EL (cell line): ENCODE data around the gene TXNL4B.
A peak's percentile ranks its signal among the peaks of the same experiment; 100 is the strongest.
"Not testable (repeated sequence)": the region's sequence is repeated elsewhere in the genome, so short reads cannot be mapped to it uniquely, and the experiment has no call there.

Source experiments
- DNase-seq: peaks from one replicate; pipeline ENCODE4 v3.0.0-alpha.2; 2016

The TXNL4B gene

DNA sequence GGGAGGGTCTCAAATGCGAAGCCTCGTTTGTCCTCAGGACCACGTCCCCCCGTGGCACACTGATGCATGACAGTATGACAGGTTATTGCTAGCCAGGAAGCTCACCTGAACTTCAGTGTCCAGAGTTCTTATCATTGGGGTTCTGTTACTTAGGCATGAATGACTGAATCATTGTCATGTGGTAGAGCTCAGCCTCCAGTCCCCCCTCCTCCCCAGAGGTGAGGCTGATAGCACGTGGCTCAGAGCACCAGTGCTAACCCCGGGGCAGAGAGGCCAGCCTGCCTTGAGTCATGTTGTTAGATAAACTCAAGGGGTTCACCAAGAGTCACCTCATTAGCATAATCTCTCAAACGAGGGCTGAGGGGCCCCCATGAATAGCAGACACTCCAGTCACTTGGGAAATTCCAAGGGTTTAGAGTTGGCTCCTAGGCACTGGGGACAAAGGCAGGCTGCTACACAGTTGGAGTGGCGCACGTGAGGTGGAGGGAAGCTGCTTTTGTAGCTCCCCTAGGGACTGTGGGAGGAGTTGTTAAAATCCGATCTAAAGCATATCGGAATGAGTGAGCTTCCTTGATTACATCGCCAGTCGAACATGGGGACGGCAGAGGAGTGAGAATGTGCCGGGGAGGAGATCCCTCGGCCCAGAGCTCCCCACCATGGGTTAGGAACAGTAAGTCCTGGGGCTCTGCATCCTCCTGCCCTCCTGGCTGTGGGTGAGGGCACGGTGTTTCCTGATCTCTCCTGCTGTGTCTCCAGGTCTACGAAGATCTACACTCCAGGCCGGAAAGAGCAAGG, 18.4 kb upstream of the TXNL4B start:
- DNase-seq = no peak

DNA sequence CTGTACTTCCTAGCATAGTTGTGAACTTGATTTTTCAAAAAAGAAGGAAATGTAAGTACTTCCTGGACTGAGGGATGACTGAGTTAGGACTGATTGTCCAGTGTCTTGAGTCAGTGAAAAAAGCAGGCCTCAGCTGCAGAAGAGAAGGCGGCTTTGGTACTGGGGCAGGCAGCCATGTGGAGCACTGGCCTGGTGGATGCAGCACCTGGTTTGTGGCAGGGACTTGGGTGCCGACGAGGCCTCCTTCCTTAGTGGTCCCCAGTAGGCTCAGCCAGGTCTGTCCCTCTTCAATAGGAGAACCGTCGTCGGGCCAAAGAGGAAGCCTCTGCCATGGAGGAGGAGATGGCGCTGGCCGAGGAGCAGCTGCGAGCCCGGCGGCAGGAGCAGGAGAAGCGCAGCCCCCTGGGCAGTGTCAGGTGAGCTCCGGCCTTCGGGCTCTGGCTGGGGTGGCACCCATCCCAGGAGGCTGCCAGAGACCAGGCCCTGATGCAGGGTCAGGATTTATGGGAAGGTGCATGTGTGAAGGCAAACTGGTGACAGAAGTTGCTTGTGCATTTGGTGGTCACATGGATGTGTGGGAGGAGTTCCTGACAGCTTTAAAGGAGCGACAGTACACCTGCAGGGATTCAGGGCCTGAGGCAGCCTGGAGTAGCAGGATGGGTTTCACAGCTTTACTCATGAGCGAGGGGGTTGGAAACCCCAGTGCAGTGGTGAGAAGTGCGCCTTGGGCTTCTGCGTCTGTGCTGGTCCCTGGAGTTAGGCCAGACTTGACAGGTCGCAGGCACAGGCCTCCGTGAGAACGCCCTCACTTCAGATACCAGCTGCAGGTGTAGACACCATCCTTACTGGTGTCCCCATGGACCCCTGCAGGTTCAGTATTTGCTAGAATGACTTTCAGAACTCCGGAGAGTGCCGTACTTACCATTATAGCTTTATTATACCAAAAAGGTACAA, 17.5 kb upstream of the TXNL4B start:
- DNase-seq = no peak

DNA sequence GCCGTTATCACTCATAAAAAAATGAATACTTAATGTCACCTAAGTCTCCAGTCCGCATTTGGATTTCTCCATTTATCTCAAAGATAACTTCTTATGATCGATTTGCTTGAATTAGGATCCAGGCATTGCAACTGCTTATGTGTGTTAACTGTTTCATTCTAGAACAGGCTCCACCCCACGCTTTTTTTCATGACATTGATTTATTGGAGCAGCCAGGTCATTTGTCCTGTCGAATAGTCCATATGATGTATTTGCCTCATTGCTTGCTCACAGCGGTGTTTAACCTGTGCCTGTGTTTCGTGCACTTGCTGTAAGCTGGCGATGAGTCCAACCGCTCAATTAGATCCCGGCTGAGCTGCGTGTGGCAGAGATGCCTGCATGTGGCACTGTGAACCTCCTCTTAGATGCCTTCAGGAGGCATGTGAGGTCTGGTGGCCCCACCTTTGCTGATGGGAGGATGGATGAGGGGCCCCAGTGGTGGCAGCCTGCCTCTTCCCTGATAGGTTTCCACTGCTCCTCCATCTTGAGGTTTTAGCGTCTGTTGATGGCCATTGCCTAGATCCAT, 16.6 kb upstream of the TXNL4B start:
- no peak for DNase-seq

DNA sequence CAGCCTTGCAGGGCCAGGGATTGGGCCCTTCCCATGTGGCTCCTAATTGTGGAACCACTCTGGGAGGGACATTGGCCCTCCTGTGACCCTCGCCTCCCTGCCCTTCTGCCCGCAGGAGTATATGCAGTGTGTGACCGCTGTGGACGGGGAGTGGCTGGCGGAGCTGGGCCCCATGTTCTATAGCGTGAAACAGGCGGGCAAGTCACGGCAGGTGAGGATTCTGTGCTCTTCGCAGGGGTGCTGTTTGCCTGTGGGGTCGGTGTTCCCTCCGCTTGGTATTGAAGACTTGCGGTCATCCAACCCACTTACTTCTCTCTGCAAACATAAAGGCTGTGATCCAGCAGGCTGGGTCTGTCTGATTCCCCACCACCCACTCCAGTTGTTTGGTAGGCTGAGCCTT, 15.9 kb upstream of the TXNL4B start:
- DNase-seq = no peak

DNA sequence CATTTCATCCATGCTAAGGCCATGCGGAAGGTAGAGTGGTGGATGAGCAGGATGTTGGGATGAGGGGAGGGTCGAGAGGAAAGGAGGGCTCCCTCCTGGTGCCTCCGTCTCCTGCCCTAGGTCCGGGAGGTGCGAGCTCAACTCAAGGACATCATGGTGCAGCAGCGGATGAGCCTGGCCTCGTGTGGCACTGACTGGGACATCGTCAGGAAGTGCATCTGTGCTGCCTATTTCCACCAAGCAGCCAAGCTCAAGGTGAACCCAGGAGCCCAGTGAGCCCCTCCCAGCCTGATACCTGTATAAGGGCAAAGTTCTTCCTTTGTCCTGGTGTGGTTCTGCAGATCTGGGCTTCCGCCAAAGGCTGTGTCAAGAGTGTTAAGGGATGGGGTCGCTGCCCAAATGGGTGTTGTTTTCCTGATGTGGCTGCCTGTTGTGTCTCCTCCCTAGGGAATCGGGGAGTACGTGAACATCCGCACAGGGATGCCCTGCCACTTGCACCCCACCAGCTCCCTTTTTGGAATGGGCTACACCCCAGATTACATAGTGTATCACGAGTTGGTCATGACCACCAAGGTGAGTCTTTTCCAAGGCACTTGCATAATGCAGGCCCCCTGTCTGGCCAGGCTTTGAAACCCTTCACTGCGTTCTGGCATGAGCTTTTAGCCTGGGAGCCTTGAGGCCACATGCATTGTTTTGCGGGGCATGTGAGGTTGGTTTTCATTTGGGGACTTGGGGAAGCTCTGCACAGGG, 15.1 kb upstream of the TXNL4B start:
- DNase-seq = no peak

DNA sequence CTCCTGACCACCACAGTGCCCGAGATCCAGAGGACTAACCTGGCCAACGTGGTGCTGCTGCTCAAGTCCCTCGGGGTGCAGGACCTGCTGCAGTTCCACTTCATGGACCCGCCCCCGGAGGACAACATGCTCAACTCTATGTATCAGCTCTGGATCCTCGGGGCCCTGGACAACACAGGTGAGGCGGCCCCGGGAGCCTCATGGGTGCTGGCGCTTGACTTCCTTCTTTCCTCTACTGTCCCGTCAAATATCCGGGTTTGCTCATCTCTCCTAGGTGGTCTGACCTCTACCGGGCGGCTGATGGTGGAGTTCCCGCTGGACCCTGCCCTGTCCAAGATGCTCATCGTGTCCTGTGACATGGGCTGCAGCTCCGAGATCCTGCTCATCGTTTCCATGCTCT, 14.0 kb upstream of the TXNL4B start:
- DNase-seq = no peak

DNA sequence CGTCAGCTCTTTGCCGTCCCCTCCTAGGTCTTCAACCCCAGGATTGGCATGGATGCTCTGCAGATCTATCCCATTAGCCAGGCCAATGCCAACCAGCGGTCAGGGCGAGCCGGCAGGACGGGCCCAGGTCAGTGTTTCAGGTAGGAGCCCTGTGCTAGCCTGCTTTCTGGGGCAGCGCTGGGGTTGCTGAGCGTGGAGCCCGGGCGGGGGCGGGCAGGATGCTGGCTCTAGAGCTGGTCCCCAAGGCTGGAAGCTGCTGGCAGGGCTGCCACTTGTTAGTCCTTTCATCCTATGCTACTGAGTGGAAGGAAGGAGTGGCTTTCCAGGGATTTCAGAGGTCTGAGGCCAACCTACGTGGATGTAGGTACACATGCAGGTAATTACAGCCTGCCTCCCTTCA, 12.6 kb upstream of the TXNL4B start:
- no peak for DNase-seq

DNA sequence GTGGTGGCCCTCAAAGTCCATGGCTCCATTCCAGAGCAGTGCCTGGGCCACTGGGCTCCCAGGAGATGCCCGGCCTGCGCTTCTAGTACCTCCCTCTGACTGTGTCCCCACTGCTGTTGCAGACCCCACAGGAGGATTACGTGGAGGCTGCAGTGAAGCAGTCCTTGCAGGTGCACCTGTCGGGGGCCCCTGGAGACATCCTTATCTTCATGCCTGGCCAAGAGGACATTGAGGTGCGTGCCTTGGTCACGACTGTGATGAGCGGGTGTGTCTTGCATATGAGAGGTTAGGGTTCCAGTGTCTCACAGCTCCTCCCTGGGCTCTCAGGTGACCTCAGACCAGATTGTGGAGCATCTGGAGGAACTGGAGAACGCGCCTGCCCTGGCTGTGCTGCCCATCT, 11.5 kb upstream of the TXNL4B start:
- DNase-seq = no peak

DNA sequence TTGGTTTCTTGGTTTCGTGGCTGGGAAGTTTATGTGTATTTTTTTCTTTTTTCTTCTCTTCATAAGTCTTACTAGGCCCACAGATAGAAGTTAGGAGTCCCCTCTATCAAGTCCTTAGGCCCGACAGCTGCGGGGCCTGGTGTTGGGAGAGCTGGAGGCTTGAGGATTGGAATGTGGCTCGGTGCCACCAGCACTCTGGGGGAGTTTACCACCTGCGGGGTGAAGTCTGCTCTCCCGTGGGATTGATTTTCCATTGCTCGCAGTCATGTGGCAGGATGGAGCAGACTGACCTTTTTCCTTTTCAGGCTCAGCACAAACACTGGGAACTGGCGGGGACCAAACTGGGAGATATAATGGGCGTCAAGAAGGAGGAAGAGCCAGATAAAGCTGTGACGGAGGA, 7.8 kb upstream of the TXNL4B start:
- DNase-seq = no peak

DNA sequence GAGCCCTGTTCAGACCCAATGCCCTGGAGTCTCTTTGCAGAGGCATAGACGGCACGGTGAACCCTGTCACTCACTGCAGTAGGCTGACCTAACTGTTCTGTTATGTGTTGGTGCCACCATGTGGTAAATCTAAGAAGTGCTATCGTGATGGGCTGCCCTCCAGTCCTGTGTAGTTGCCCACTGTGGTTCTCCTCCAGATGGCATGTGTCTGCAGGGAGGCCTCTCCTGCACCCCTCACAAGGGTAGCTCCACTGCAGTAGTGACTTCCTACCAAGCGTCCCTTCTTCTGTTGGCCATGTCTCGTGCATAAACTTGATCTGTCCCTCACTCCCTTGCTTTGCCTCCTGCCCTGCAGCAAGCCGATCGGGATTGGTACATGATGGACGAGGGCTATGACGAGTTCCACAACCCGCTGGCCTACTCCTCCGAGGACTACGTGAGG, 6.0 kb upstream of the TXNL4B start:
- DNase-seq = peak; percentile 51

DNA sequence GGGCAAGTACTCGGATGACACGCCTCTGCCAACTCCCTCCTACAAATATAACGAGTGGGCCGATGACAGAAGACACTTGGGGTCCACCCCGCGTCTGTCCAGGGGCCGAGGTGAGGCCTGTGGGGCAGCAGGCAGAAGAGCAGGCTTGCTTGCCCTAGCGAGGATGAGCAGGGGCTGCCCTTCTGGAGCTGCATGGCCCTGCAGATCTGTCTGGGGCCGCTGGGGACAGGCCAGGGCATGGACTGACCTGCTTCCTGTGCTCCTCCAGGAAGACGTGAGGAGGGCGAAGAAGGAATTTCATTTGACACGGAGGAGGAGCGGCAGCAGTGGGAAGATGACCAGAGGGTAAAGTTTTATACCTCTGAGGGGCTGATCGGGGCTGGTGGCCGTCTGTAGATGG, 5.5 kb upstream of the TXNL4B start:
- DNase-seq = no peak

DNA sequence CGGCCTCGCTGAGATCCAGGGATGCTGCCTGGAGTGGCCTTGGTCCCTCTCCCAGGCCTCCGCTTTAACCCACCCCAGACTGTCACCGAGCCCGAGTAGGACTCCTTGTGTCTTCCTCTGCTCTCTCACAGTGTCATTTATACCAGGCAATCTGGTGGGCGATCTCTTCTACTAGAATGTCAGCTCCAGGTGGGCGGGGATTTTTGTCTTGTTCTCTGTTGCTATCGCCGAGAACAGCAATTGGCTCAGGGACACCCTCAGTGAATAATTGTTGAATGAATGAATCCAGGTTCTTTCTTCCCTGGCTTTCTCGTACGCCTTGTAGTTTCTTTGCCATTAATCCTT, 818 bp upstream of the TXNL4B start:
- DNase-seq = peak; percentile 21

DNA sequence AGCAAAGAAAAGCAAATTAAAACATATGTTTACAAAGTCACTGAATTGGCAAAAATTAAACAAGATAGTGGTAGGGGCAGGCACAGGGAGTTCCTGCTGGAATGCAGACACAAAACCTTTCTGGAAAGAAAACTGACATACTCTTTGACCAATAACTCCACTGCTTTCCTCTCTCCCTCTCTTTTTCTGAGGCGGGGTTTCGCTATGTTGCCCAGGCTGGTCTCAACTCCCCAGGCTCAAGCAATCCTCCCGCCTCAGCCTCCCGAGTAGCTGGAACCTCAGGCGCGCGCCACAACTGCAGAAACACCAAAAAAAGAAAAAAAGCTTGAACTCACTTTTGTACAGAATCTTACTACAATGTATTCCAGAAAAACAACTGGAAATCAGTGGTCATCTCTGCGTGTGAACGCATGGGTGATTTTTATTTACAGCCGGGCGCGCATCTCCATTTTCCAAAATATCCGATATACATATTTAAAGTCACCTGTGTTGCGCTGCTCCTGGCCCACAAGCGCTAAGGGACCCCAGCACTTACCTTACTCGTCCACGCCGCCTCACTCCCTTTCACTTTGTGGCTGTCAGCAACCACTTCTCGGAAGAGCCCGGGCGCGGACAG, 480 bp downstream of the TXNL4B start:
- DNase-seq = peak; percentile 78

DNA sequence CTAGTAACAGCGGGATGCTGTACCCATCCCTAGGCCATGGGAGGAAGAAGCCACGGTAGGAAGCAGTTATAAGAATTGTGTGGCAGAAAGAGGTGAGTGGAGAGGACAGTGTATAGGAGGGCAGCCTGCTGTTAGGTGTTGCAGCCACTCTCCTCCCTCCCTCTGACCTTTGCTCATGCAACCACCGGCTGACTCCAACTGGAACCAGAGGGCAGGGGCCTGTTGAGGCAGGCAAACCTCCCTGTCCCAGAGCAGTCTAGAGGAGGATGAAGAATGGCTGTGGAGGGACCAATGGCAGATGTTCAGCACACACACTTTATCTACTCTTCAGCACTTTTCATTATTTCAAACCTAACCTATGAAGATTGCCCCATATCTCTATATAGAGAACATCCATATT, 2.2 kb downstream of the TXNL4B start:
- DNase-seq = no peak

DNA sequence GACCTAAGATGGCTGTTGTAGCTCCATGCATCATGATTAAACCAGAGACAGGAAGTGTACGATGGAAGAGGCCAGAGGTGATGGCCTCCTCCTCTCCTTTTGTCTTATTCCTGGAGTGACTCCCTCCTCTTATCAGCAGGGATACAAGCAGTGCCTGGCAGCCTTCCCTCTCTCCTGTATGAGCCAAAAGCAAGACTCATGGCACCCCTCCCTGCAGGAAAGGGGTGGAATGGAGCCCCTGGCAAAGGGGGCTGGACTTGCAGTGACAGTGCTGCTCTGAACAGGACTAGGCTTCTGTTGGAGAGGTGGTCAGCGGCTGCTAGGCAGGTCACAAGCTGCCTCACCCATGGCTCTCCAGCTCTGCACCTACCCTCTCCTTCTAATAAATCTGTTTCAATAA, 8.4 kb downstream of the TXNL4B start:
- no peak for DNase-seq

DNA sequence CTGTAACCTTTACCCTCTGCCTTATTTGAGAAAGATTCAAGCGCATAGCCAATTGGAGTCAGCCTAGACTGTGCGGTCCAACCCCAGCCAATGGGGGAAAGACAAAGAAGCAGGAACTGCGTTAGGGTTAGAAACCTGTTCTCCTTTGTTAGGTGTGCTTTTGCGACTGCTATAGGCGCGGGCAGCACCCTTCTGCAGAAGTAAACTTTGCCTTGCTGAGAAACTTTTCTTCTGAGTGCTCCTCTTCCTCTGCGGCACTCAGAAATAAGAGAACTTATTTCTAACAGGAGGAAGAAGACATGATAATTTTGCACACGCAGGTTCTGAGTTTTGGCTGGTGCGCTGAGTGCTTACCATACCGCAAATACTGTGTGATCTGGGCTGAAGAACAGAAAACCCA, 9.0 kb downstream of the TXNL4B start:
- DNase-seq = no peak

DNA sequence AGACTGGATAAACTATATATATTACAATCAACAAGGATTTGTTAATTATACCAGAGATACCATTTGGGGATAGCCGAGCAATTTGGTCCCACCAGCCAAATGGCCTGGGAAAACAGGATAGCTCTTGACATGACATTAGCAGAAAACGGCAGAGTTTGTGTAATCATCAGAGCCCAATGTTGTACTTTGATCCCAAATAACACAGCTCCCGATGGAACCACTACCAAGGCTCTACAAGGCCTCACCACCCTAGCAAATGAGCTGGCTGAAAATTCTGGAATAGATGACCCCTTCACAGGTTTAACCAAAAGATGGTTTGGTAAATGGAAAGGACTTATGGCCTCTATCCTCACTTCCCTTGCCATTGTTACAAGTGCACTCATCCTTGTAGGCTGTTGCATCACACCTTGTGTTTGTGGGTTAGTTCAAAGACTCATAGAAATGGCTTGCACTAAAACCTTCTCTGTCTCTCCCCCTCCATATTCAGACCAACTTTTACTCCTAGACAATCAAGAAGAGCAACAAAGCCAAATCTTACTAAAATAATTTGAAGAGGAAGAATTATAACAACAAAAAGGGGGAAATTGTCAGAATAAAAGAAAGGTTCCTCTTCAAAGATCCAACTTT, 9.5 kb downstream of the TXNL4B start:
- no peak for DNase-seq

DNA sequence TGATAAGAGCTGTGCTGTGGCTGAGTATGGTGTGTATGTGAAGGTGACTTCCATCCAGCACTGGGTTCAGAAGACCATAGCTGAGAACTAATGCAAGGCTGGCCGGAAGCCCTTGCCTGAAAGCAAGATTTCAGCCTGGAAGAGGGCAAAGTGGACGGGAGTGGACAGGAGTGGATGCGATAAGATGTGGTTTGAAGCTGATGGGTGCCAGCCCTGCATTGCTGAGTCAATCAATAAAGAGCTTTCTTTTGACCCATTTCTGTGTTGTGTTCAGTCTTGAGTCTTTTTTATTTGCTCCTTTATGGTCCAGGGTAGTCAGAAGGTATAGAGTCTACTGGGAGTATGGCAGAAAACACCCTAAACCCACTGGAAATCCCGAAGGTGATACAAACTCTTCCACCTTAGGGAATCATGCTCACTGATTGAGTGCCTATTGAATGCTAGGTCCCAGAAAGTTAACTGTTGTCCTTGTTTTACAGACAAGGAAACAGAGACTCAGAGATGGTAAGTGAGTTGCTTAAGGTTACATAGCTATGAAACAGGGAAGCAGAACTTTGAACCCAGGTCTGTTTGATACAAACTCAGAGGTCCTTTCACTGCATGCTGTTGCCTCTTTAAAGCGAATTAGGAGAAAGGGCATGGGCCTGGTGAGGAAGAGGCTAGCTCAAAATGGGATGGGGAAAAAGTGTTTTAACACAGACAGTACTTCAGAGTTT, 16.3 kb downstream of the TXNL4B start:
- DNase-seq = not testable (repeated sequence)

DNA sequence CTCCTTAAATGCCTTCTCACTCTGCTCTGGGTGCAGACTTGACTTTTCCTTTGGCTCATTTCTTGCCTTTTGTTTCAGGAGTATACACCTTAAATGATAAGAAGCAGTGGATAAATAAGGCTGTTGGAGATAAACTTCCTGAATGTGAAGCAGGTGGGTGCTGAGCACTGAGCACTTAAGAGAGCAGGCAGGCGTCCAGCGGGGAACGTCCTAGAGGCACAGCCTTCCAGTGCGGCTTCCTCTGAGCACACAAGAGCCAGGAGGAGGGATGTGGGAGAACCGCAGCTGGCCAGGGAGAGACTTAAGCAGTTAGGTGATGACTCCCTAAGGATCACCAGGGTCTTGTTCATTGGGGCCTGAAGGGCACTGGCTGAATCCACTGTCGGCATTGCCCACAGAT, 18.4 kb downstream of the TXNL4B start:
- not testable (repeated sequence) for DNase-seq

DNA sequence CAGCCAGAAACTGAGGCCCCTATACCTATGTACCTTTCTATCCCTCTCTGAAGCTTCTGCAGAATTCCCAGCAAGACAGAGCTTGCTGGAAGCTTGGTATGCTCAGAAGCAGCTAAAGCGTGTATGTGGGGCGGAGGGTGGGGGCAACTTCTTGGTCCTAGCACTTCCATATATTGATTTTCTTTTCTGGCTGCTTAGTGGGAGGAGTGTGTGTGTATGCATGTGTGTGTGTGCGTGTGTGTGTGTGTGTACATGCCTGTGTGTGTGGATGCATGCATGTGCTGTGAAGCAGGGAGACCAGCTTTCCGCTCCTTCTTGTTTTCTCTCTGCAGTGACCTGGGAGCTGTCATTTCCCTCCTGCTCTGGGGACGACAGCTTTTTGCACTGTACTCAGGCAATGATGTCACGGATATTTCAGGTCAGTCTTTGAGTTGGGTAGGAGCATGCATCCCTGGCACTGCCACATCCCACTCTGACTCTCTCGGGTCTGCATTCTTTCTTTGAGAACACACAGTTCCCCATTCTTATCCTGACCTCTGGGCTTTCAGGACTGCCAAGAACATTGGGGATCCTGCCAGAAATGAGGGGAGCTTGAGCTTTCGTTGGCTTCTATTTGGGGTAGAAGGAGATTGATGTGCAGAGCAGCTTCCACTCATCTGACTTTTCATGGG, 19.7 kb downstream of the TXNL4B start:
- DNase-seq = no peak
